GM23338 (cell line): ENCODE measurements around the gene IL6R. TPM values are rescaled to one million over a fixed set of nuclear protein-coding genes. Genes with fewer than 3 reads are reported as not detected.

Experiments used
- ATAC-seq: fragments of 200-7000 bp; cut with Tn5 transposase; 3 replicates; pipeline ENCODE4 v1.9.1; 2020
- DNase-seq: peaks from one replicate; pipeline ENCODE4 v3.0.0-alpha.2; 2015; ENCODE audit warnings: low spot score
- H2AFZ ChIP-seq: fragments of 200-600 bp; sonication (generic); 2 replicates; pipeline ENCODE4 v1.8.0; 2016; ENCODE audit warnings: antibody characterized with exemption, mild to moderate bottlenecking, moderate library complexity
- H3F3A ChIP-seq: fragments of 200-600 bp; sonication (generic); replicated peaks from 2 replicates; pipeline ENCODE4 v1.8.0; 2017; ENCODE audit warnings: antibody characterized with exemption, mixed run types, low read depth
- H3K27ac ChIP-seq: fragments of 200-600 bp; sonication (generic); 2 replicates; pipeline ENCODE4 v1.6.1; 2016; ENCODE audit warnings: low read depth
- H3K27me3 ChIP-seq: fragments of 200-600 bp; sonication (generic); 2 replicates; pipeline ENCODE4 v1.8.0; 2016; ENCODE audit warnings: mild to moderate bottlenecking, mixed run types, moderate library complexity; ENCODE audit not compliant: insufficient read depth
- H3K36me3 ChIP-seq: fragments of 200-600 bp; sonication (generic); 2 replicates; pipeline ENCODE4 v1.8.0; 2016; ENCODE audit warnings: mild to moderate bottlenecking; ENCODE audit not compliant: insufficient read depth
- H3K4me1 ChIP-seq: fragments of 200-600 bp; sonication (generic); 2 replicates; pipeline ENCODE4 v1.8.0; 2016; ENCODE audit warnings: mild to moderate bottlenecking, moderate library complexity; ENCODE audit not compliant: insufficient read depth
- H3K4me2 ChIP-seq: fragments of 200-600 bp; sonication (generic); 2 replicates; pipeline ENCODE4 v1.7.1; 2017; ENCODE audit warnings: mixed run types
- H3K4me3 ChIP-seq: fragments of 200-600 bp; sonication (generic); 2 replicates; pipeline ENCODE4 v1.6.1; 2016; ENCODE audit warnings: mixed run types
- H3K79me2 ChIP-seq: fragments of 200-600 bp; sonication (generic); replicated peaks from 2 replicates; pipeline ENCODE4 v1.8.0; 2017; ENCODE audit warnings: mild to moderate bottlenecking; ENCODE audit not compliant: insufficient read depth
- H3K9me2 ChIP-seq: fragments of 200-600 bp; sonication (generic); 2 replicates; pipeline ENCODE4 v1.8.0; 2017; ENCODE audit not compliant: insufficient read depth
- H4K20me1 ChIP-seq: fragments of 200-600 bp; sonication (generic); replicated peaks from 2 replicates; pipeline ENCODE4 v1.8.0; 2017; ENCODE audit warnings: mild to moderate bottlenecking; ENCODE audit not compliant: insufficient read depth
- H3K27ac Mint-ChIP-seq: 2 replicates; pipeline ENCODE4 v1.8.0; 2020; ENCODE audit warnings: inconsistent platforms, mild to moderate bottlenecking, moderate library complexity, mixed read lengths
- H3K27me3 Mint-ChIP-seq: 3 replicates; pipeline ENCODE4 v1.8.0; 2022; ENCODE audit warnings: low read depth, mild to moderate bottlenecking, moderate library complexity, mixed read lengths, inconsistent platforms; ENCODE audit not compliant: insufficient read depth, poor library complexity
- H3K36me3 Mint-ChIP-seq: 3 replicates; pipeline ENCODE4 v1.8.0; 2021; ENCODE audit warnings: low read depth, mild to moderate bottlenecking, inconsistent platforms, moderate library complexity, mixed read lengths
- H3K4me1 Mint-ChIP-seq: 3 replicates; pipeline ENCODE4 v1.8.0; 2020; ENCODE audit warnings: mild to moderate bottlenecking, inconsistent platforms, mixed read lengths
- H3K4me3 Mint-ChIP-seq: 3 replicates; pipeline ENCODE4 v1.8.0; 2021; ENCODE audit warnings: moderate library complexity, mild to moderate bottlenecking, inconsistent platforms, mixed read lengths
- H3K9me3 Mint-ChIP-seq: 3 replicates; pipeline ENCODE4 v1.8.0; 2020; ENCODE audit warnings: moderate library complexity, mild to moderate bottlenecking, inconsistent platforms, mixed read lengths
- CREB1 ChIP-seq: fragments of 250-450 bp; sonication (Bioruptor Pico); IDR thresholded peaks from 2 replicates; pipeline ENCODE4 v1.5.0; 2020; ENCODE audit warnings: low read depth, mild to moderate bottlenecking, moderate library complexity
- EZH2 ChIP-seq: fragments of 200-600 bp; sonication (generic); IDR thresholded peaks from one replicate; pipeline ENCODE4 v1.8.0; 2017; ENCODE audit warnings: antibody characterized with exemption, mild to moderate bottlenecking, low read depth; ENCODE audit not compliant: unreplicated experiment
- EZH2phosphoT487 ChIP-seq: fragments of 200-600 bp; sonication (generic); IDR thresholded peaks from one replicate; pipeline ENCODE4 v1.8.1; 2018; ENCODE audit warnings: antibody characterized with exemption; ENCODE audit not compliant: unreplicated experiment
- JUNB ChIP-seq: IDR thresholded peaks from one replicate; pipeline ENCODE4 v1.6.1; 2016; ENCODE audit warnings: antibody characterized with exemption; ENCODE audit not compliant: unreplicated experiment
- NANOG ChIP-seq: IDR thresholded peaks from 2 replicates; pipeline ENCODE4 v1.6.1; 2016; ENCODE audit warnings: antibody characterized with exemption, borderline replicate concordance
- STAT1 ChIP-seq: IDR thresholded peaks from one replicate; pipeline ENCODE4 v1.6.1; 2016; ENCODE audit warnings: antibody characterized with exemption; ENCODE audit not compliant: unreplicated experiment
- ZNF462 ChIP-seq: fragments of 250-450 bp; sonication (Bioruptor Pico); IDR thresholded peaks from 2 replicates; pipeline ENCODE4 v1.5.0; 2020; ENCODE audit warnings: mild to moderate bottlenecking, moderate library complexity
- polyA plus RNA-seq: library from polyadenylated mRNA; unstranded; fragments of >200 nt; fragmentation: Nextera tagmentation; extraction: Ambion mirVana; gene quantifications from 2 replicates; pipeline ENCODE4 v1.2.1, GENCODE V29; 2016
- total RNA-seq: library from RNA; depleted of rRNA; stranded (reverse); fragments of >200 nt; shearing (Covaris generic); gene quantifications from 2 replicates; pipeline ENCODE4 v1.2.3, GENCODE V29; 2014
- TF ChIP-seq, protein P1 (sequence below): IDR thresholded peaks from 2 replicates; pipeline ENCODE4 v1.6.1; 2016; ENCODE audit warnings: antibody characterized with exemption
- TF ChIP-seq, protein P2 (sequence below): IDR thresholded peaks from one replicate; pipeline ENCODE4 v1.6.1; 2018; ENCODE audit warnings: antibody characterized with exemption; ENCODE audit not compliant: unreplicated experiment

Gene IL6R
- total and polyA plus RNA-seq, 2 experiments from 2014 or later: 1.0 to 13.8 TPM

GRCh38 chr1:154434346-154435085 lies 29.4 kb downstream of the IL6R start:
- Mint-ChIP-seq H3K9me3 (no peaks in the 10 kb centered on the region), H3K27me3 (peaks cover 7% of the 10 kb centered on the region), H3K4me1 (peaks cover 26% of the 10 kb centered on the region), H3K36me3 (no peaks in the 10 kb centered on the region), H3K4me3 (no peak overlapping the region), H3K27ac (no peak overlapping the region)
- H3K79me2 ChIP-seq: no peaks in the 10 kb centered on the region
- TF ChIP-seq EZH2 (no peak), ZNF462 (no peak), NANOG (no peak), CREB1 (CRISPR knock-in tag) (no peak), STAT1 (no peak), EZH2phosphoT487 (no peak), JUNB (no peak)
- TF ChIP-seq, protein P1, sequence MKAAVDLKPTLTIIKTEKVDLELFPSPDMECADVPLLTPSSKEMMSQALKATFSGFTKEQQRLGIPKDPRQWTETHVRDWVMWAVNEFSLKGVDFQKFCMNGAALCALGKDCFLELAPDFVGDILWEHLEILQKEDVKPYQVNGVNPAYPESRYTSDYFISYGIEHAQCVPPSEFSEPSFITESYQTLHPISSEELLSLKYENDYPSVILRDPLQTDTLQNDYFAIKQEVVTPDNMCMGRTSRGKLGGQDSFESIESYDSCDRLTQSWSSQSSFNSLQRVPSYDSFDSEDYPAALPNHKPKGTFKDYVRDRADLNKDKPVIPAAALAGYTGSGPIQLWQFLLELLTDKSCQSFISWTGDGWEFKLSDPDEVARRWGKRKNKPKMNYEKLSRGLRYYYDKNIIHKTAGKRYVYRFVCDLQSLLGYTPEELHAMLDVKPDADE: no peak
- TF ChIP-seq, protein P2, sequence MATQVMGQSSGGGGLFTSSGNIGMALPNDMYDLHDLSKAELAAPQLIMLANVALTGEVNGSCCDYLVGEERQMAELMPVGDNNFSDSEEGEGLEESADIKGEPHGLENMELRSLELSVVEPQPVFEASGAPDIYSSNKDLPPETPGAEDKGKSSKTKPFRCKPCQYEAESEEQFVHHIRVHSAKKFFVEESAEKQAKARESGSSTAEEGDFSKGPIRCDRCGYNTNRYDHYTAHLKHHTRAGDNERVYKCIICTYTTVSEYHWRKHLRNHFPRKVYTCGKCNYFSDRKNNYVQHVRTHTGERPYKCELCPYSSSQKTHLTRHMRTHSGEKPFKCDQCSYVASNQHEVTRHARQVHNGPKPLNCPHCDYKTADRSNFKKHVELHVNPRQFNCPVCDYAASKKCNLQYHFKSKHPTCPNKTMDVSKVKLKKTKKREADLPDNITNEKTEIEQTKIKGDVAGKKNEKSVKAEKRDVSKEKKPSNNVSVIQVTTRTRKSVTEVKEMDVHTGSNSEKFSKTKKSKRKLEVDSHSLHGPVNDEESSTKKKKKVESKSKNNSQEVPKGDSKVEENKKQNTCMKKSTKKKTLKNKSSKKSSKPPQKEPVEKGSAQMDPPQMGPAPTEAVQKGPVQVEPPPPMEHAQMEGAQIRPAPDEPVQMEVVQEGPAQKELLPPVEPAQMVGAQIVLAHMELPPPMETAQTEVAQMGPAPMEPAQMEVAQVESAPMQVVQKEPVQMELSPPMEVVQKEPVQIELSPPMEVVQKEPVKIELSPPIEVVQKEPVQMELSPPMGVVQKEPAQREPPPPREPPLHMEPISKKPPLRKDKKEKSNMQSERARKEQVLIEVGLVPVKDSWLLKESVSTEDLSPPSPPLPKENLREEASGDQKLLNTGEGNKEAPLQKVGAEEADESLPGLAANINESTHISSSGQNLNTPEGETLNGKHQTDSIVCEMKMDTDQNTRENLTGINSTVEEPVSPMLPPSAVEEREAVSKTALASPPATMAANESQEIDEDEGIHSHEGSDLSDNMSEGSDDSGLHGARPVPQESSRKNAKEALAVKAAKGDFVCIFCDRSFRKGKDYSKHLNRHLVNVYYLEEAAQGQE: no peak
- H3K4me3 ChIP-seq: no peak overlapping the region
- ATAC-seq: no peak
- DNase-seq: no peak
- no peaks in the 10 kb centered on the region for H3F3A ChIP-seq
- no peak overlapping the region for H3K4me2 ChIP-seq
- peaks cover 24% of the 10 kb centered on the region for H3K4me1 ChIP-seq
- no peaks in the 10 kb centered on the region for H3K27me3 ChIP-seq
- H2AFZ ChIP-seq: no peak overlapping the region
- no peak overlapping the region for H3K27ac ChIP-seq
- H4K20me1 ChIP-seq: no peaks in the 10 kb centered on the region
- H3K9me2 ChIP-seq: no peaks in the 10 kb centered on the region
- H3K36me3 ChIP-seq: no peaks in the 10 kb centered on the region
